Right forelimb (tissue), 1 donor: ENCODE measurements around the gene GALNT9.

Experiments
- DNase-seq: peaks from one replicate; pipeline ENCODE4 v3.0.0-alpha.2; 2018

Gene GALNT9

DNA sequence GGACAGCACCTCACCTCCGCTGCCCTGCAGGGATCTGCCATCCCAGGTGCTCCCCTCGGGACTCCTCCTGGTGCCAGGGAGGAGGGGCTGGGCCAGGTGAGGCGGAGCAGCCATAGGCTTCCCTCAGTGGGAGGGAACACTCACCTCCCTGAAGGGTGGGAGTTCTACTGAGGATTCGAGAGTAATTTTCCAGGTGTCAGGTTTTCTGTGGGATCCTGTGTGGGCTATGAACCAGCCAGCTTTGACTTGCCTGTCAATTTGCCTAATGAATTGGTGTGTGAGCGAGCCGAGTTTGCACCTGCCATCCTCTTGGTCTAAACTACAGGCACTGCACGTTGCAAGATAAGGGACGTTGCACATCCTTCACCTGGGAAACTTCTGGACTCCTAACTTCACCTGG is 134.8 kb downstream of the GALNT9 start:
- DNase-seq: no peak

DNA sequence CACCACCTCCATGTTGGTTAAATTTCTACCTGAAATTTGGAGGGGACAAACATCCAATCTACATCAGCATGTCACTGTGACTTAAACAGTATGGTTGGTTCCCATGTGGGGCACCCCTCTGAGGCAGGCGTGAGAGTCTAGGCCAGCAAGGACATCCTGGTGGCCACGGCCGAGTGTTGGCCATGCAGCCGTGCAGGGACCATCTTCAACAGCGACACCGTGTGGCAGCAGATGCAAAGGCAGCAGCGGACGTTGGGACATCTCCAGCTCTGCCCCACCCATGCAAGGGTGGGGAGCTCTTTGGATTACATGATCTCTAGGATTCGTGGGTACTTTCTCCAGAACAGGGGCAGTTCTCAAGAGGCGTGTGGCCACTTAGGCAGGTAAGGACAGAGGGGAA is 135.3 kb downstream of the GALNT9 start:
- DNase-seq: no peak

DNA sequence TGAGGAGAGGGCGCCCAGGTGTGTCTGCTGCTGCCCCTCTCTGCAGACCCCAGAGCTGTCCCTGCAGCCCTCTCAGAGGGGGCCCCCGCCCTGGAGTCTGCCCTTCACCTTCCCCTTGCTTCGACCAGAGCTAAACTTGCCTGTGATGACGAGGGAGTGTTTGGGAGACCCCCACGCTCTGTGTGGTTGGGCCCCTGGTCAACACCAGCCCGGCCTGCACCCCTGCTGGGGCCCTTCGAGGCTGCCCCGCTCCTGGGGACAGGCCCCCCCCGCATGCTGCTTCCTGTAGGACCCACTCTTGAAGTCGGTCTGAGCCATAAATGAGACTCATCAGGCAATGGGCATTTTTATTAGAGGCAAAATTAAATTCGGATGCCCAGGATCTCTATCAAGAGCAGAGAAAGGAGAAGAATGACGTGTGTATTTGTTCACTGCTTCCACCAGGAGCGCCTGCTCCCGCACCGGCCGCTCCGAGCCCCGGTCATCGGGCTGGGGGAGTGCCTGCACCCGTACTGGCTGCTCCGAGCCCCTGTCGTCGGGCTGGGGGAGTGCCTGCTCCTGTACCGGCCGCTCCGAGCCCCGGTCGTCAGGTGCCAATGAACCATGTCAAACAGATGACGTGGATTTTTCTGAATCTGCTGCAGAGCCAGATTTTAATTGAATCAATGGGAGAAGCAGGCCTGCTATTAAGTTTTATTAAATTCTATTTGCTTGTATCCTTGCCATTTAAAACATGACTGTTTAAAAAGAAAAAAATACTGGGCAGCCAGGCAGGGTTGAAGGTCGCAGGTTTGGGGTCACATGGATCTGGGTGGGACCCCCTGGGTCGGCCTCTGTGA is 137.5 kb downstream of the GALNT9 start:
- no peak for DNase-seq

DNA sequence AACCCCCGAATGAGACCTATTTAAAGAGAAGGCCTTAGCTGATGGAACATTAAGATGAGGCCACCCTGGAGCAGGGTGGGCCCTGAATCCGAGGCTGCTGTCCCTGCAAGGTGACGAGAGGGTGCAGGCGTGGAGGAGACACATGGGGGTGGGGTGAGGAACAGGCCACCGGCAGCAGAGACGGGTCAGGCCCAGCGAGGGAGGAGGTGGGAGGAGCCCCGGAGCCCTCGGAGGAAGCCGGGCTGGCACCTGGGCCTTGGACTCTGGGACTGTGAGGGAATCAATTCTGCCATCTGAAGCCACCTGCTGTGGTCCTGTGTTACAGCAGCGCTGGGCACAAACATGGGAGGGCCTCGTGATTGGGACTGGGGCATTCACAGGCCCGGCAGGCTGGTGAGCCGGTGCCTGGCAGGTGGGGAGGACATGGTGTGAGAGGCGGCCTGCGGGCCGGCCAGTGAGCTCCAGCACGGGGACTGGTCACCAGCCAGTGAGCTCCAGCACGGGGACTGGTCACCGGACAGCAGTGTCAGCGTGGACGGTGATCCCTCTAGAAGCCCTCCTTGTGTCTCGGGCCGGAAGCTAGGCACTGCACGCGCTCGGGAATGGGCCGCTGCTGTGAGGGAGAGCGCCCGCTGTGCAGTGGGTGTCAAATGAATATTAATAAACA is 138.4 kb downstream of the GALNT9 start:
- no peak for DNase-seq

DNA sequence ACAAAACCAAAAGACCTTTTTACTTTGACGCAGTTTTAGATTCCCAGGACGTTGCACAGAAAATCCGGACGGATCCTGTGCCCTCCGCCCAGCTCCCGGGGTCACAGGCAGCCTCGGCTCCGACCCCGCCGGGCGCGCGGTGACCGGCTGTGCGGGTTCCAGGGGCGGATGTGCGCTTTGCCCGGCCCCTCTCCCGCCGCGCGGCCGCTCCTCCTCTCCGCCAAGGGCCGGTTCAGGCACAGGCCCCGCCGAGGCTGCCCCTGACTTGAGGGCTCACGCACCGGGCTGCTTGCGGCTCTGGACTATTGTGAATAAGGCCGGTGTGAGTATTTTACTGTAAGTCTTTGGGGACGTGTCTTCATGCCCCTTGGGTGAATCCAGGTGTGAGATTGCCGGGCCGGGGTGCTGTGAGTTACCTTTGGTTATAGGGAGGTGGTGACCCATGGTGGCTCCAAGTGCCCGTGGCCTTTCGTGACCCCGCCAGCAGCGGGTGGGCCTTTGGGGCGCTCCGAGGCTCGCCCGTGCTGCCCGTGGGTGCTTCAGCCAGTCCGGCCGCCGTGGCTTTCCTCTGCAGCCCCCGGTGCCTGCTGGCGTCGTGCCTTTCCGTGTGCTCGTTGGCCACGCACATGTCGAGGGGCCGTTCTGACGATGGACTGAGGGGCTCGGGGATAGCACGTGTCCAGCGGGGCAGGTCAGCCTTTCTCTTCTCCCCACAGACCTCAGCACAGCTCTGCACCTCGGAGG is 139.2 kb downstream of the GALNT9 start:
- DNase-seq: no peak

DNA sequence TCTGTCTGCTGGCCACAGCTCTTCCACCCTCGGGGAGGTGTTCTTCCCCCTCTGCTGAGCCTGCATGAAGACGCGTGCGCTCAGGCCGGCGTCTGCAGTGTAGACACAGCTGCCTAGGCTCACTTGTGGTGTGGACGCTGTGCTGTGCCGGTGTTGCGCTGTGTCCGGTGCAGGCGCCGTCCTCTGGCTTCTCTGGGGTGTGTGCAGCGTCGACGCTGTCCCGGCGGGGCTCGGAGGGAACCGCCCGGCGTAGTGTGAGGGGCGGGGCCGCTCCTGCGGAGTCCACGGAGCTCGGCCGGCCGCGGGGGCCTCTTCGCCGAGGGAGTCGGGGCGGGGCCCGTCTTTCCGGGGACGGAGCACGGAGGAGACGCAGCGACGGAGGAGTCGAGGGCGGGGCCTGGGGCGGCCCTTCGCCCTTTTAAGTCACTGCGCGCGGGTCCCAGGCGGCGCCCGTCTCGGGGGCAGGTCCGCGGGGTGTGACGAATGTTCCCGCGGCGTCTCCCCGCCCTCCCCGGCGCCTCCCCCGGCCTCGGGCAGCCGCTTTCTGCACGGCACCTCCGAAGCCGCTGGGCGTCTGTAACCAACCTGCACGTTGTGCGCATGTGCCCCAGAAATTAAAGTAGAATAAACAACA is 139.9 kb downstream of the GALNT9 start:
- peak; percentile 82 for DNase-seq

DNA sequence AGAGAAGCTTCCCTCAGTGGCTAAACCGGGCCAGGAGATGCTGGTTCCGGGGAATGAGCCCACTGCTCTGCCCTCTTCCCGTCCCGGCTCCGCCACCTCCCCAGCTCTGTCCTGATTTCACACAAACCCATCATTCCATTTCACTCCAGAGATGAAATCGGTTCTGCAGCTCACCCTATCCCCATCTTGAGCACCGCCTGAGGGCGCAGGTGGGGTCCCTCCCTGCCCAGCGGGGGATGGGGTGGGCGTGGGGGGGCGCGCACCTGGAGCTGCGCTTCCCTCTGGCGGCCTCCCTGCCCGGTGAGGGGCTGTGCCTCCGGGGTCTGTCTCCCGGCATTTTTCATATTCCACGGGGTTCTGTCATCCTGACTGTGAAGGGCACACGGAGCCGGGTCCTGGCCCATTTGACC is 140.5 kb downstream of the GALNT9 start:
- no peak for DNase-seq

DNA sequence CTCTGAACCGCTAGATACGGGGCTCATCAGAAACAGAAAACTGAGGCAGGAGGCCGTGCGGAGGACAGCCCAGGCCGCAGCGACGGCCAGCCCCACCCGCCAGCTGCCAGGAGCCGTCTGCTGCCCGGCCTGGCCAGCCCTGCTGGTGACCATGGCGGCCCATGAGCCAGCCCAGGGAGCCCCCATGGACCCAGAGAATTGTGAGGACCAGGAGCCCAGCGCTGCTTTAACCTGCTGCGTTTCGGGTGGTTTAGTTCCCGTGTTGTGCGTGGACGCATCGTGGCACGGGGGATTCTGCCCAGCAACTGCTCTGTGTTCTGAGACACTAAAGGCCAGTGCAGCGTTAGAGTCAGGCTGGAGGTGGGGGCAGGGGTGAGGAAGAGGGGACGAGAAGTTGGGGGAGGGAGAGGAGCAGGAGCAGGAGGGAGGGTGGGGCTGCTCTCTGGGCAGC is 140.9 kb downstream of the GALNT9 start:
- DNase-seq: no peak

DNA sequence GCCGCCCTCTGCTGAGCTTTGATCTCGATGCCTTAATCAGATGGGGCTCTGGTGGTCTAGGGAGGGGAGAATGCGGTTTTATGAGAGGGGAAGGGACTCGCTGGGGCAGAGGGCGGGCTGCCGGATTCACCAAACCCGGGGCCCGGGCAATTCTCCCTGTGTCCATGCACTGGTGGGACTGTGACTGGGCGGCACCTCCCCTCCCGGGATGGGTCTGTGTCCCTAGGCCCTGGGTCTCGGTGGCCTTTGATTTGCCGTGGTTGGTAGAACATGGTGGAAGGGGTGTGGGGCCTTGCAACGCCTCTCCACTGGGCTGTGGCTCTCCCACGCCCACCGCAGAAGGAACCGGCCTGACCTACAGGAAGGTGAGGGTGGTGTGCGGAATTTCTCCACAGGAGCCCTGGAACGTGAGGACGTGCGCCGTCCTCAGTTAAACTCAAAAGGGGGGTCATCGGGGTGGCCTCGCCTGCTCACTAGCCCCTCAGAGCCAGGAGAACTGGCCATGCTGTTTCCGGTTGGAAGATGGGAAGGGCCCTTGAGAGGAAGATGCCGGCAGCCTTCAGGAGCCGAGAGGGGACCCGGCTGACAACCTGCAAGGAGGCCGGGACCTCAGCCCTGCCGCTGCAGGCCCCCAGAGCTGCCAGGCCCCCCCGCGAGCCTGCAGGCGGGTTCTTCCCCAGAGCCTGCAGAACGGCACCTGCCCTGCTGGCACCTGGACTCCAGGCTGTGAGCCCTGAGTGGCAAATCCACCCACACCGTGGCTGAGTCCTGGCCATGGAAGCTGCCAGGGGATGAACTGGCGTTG is 141.5 kb downstream of the GALNT9 start:
- no peak for DNase-seq

DNA sequence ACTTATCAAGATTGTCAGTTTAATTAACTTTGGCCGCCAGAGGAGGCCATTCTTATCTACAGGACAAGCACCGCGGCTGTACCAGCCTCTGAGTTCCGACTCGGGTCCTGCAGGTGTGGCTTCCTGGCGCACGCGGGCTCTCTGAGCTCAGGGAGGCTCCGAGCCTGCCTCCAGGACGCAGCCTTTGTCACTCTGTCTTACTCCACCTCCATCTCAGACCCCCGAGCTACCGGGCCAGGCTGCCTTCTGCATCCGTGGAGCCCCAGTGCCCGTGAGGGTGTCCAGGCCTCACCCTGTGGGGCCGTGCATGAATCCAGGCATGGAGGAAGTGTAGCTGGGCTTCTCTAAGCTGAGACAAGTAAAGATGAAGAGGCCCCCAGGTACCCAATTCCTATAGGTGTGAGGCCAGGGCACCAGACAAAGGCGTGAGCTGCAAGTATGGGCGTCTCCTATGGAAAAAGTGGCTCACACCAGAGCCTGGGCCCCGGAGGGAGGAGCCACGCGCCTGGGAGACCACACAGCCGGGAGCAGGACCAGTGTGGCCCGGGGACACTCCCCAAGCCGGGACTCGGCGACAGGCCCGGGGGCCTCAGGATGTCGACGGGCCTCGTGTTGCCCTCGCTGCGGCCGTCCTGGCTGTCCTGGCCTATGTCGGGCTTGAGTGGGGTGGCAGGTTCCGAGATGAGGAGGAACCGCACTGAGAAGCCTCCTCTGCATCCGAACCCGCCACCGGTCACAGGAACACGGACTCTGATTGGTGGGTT is 142.3 kb downstream of the GALNT9 start:
- no peak for DNase-seq

DNA sequence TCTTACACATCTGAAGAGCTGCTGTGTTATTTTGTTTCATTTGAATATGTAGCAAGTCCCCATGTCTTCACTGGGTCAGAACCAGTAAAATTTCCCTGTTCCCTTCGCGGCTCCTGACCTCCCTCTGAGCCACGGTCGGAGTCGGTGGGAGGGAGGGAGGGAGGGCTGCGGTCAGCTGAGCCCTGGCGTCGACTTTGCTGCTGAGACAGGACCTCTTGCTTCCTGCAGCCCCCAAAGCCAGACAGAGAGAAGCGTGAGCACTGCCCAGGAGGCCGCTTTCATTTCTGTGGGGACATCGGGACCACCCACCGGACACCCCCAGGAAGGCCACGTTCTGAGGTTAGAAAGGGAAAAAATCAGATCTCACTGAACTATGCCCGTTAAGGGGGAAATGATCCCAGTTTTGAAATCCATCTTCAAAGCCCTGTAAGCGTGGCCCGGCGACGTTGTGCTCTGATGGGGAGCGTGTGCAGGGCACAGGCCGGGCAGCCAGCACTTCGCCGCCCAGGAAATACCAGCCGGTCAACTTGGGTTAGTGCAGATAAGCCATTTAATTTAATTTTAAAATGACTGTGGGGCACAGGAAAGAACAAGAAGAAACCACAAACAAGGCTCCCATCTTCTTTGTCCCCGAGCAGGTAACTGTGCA is 143.1 kb downstream of the GALNT9 start:
- no peak for DNase-seq

DNA sequence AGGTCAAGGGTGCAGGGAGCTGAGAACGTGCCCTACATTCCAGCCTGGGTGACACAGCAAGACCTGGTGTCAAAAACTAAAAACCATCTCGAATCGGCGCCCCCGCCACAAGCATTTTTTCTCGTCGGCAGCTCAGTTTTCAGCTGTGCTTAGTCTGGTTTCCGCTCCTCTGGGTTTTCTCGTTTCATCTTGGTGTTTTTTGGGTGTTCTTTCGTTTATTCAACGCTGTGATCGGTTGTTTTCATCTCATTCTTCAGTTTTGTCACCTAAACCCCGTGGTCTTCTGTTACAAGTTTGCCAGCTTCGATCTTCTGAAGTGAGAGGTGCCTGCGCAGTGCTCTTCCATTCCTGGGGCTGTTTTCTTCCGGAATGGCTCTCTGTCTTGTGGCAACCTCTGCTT is 143.7 kb downstream of the GALNT9 start:
- no peak for DNase-seq

DNA sequence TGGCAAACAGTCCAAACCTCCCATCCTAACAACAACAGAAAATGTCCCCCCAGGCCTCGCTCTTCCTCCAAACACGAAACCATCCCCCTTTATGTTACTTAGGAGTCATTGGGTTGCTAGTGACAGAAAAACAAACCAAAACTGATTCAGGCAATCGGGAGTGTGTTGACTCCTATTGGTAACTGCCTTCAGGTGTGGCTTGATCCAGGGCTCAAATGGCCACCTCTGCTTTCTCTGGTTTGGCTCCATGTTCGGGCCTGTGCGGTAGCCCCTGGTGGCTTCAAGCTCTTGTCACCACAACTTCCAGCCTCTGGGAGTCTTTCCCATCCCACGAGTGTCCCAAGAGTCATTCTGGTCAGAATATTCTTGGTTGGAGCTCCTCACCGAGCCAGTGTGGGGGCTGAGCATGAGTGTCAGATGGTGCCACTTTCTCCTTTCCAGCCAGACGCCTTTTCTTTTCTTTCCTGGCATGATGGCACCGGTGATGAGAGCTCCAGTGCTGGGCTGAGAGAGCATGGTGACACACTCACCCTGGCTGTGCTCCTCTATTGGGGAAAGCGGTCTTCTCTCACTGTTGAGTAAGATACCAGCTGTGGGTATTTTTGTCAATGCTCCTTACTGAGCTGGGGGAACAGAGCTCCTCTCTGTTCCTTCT is 146.6 kb downstream of the GALNT9 start:
- no peak for DNase-seq

DNA sequence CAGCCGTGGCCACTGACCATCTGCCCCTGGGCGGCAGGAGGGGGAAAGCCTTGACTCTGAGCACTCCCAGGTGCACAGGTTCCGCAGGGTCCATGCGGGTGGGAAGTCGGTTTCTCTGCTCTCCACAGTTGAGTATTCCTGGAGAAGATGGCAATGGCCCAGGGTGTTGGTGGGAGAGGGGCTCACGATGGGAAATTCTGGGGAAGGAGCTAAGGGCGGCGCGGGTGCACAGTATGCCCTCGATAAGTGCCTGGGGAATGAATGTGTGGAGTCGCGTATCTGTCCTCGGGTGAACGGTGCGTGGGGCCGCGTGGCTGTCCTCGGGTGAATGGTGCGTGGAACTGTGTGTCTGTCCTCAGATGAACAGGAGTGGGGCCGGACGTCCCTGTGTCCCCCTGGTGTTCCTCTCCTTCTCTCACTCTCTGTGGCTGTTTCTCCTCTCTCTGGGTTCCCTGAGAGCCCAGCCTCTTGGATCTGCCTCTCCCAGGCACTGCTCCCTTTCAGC is 147.1 kb downstream of the GALNT9 start:
- no peak for DNase-seq

DNA sequence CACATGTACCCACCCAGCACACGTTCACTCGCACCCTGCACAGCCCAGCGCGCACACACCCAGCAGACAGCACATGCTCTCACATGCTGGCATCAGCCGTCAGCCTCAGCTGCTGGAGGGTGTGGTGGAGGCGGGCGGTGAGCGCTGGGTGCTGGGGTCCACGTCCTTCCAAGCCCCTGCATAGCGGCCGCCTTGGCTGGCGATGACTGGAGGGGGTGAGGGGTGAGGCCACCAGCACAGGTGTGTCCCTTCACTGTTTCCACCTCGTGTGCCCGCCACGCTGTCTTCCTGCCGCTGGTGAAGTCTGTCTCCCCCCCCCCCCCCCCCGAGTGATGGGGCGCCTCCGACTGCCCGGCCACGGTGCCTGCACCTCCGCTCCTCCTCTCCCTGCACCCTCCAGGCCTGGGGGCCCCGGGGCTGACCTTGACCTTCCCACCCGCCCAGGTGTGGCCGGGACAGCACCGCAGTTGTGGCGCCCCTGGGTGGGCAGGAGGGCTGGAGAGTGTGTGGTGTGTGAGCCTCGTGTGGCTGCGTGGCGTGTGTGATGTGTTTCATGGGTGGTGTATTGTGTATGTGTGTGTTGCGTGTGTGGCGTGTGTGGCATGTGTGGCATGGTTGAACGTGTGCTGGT is 147.7 kb downstream of the GALNT9 start:
- DNase-seq: no peak

DNA sequence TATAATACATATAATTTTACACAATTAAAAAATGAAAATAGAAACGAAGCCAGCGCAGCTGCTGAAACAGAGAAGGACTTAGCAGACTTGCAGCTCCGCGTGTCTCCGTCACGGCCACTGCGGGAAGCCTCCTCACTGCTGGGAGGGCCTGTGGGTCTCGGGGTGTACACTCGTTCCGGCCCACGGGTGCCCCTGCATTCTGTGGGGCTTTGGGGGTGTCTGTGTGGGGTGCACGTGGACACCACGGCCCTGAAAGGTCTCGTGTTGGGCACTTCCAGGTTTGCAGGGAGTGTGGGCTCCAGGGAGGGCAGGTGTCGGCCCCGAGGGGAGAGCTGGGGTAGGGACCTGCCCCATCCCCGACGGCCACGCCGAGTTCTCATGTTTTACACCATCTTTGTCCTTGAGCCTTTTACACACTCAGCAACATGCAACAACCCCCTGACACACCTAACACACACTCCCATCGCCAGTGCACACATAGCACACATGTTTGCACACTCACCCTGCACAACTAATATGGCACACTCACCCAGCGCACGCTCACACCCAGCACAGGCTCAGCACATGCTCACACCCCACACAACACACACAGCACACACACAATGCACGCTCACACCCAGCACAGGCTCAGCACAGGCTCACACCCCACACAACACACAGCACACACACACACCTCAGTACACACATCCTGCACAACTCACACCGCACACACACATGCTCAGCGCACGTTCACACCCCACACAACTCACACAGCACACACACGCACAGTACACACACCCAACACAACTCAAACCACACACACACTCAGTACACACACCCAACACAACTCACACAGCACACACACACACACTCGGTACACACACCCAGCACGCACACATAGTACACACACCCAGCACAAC is 148.5 kb downstream of the GALNT9 start:
- no peak for DNase-seq

DNA sequence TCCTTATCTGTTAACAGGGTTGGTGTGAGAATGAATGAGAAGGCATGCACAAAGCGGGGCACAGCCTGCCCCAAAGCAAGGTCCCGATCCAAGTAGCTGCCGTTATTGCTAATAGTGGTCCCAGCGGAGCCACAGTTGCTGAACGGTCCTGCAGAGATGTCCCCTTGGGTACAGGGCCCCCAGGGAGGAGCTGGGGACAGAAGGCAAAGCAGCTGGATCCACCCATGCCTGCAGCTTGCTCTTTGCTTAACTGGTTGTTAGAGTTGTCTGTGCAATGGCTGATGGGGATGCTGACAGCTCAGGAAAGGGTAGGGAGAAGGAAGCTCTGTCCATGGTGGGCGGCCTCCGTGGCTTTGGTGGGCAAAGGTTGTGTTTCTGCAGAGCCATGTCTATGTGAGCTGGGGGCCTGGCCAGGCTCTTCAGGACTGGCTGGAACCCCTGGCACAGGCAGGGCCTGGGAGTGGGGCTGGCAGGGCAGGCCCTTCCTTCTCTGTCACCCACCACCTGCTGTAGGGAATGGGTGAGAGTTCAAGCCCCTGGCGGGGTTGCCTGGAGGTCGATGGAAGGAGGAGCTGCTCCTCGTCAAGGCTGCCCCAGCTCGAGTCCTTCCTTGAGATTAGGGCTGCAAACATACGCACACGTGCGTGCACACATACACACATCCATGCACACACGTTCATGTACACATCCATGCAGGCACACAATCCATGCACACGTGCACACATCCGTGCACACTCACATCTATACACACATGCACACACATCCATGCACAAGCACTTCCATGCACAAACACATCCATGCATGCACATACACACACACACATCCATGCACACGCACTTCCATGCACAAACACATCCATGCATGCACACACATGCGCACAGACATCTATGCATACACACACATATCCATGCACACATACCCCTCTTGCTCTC is 149.7 kb downstream of the GALNT9 start:
- DNase-seq: no peak
